SK-N-MC (cell line): ENCODE measurements around the gene JMJD1C.

ENCODE experiments used
- EZH2 ChIP-seq: fragments of 200-600 bp; sonication (generic); IDR thresholded peaks from one replicate; pipeline ENCODE4 v1.6.1; 2017; ENCODE audit warnings: antibody characterized with exemption
- FOXP2 ChIP-seq: optimal IDR thresholded peaks from 2 replicates; pipeline ENCODE3; 2011; ENCODE audit warnings: mild to moderate bottlenecking, moderate library complexity; ENCODE audit not compliant: insufficient read depth; ENCODE audit errors: extremely low read length, control extremely low read depth
- POLR2AphosphoS5 ChIP-seq: IDR thresholded peaks from 2 replicates; pipeline ENCODE4 v1.6.1; 2012; ENCODE audit warnings: mild to moderate bottlenecking, low read depth, low read length, borderline replicate concordance

GRCh38 chr10:63483983-63484382, 18.2 kb upstream of the JMJD1C start:
- TF ChIP-seq POLR2AphosphoS5 (no peak), EZH2 (no peak), FOXP2 (no peak)
